GM10266 (cell line): Measurements from ENCODE around the gene PKHD1.

Experiments
- DNase-seq: peaks from one replicate; pipeline ENCODE4 v3.0.0; 2012; ENCODE audit errors: extremely low spot score
- TF ChIP-seq, protein P1 (sequence below): IDR thresholded peaks from 2 replicates; pipeline ENCODE4 v1.5.1; 2012; ENCODE audit warnings: mild to moderate bottlenecking, low read depth; ENCODE audit not compliant: control insufficient read depth, insufficient read depth; ENCODE audit errors: missing control alignments

The PKHD1 gene

DNA sequence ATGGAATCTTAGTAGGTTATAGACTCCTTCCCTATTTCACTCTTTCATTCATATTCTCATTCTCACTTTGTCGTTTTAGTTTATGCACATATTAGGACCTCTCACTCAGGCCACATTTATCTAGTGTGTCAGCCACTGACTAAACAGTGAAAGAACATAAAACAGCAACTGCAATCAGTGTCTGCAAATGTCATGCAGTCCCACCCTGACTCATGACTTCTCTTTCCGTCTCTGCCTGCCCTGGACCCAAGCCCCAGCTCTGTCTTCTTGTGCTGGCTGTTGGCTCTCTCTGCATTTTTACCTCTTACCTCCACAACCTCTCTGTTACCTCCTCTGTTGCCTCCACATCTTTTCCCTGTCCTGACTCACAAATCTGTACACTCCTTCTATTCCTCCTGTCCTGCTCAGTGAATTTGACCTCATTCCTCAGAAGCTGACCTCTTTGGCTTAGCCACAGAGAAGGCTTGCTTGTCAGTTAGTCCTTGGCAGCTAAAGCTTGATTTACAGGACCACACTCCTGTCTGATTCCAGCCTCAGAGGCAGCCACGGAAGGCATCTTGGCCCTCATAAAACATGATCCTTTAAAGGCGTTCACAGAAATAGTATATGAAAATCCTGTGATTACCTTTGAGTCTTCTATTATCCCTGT is 247.6 kb downstream of the PKHD1 start:
- no peak for DNase-seq
- TF ChIP-seq, protein P1, sequence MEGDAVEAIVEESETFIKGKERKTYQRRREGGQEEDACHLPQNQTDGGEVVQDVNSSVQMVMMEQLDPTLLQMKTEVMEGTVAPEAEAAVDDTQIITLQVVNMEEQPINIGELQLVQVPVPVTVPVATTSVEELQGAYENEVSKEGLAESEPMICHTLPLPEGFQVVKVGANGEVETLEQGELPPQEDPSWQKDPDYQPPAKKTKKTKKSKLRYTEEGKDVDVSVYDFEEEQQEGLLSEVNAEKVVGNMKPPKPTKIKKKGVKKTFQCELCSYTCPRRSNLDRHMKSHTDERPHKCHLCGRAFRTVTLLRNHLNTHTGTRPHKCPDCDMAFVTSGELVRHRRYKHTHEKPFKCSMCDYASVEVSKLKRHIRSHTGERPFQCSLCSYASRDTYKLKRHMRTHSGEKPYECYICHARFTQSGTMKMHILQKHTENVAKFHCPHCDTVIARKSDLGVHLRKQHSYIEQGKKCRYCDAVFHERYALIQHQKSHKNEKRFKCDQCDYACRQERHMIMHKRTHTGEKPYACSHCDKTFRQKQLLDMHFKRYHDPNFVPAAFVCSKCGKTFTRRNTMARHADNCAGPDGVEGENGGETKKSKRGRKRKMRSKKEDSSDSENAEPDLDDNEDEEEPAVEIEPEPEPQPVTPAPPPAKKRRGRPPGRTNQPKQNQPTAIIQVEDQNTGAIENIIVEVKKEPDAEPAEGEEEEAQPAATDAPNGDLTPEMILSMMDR, result no peak

DNA sequence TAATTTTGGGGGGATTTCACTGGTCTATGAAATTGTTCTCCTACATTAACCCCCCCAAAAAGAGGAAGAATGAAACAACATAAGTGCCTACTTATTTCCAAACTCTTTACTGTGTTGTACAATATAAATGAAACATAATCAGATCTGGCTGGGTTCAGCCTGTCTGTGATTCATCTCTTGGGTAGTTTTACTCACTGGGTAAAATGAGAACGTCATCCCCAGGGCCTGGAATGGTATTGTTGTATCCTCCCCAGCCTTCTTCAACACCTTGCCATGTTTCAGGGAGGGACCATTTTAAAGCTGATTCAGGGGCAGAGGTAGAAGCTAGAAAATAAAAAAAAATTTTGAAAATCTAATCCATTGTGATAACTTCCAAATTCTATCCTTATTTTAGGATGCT is 256.7 kb downstream of the PKHD1 start:
- DNase-seq, result no peak
- TF ChIP-seq, protein P1, result no peak

DNA sequence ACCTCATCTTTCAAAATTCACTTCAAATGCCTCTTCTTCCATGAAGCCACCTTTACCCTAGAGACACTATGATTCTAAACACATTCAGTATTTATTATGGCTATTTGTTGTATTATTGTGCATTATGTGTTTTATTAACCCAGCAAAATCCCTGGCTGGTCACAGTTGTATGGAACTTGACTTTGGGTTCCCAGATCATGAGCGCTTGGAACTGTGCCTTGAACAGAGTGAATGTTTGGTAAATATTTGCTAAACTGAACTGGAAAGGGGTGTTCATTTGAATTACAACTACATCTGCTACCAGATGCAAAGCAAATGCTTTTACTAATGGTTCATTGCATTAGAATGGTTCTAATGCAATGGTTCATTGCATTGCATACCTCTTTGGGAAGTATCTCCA is 259.8 kb downstream of the PKHD1 start:
- no peak for DNase-seq
- TF ChIP-seq, protein P1, result no peak

DNA sequence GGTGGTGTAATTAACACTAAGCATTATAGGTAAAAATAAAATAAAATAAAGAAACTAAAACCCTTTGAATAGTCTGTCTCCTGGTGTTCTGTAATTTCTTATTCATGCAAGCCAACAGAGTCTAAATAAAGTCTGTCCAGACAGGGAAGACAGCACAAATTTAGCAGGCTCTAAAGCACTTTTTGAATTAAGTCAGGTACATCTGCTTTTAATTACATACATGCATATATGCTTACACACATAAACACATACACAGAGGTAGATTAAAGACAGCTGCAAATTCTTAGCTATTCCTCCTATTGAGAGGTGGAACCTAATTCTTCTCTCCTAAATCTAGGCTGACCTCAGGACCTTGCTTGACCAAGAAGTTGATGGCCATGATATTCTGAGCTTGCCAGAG is 262.5 kb downstream of the PKHD1 start:
- TF ChIP-seq, protein P1, result no peak
- DNase-seq, result no peak

DNA sequence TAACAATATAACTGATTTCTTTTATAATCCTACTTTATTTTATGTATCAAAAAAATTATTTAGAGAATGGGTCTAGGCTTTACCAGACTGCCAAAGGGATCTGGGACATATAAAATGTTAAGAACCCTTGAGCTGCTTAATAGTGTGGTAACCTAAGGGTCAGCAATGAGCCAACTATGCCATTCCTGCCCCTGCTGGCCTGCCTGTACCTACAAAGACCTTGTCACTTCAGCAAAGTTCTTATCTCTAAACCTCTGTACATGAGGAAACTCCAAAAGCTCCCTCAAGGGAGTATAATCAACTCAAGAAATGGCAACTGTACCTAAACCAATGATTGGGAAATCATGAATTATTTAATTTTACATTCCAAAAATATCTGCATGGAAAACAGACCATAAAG is 266.9 kb downstream of the PKHD1 start:
- TF ChIP-seq, protein P1, result no peak
- no peak for DNase-seq

DNA sequence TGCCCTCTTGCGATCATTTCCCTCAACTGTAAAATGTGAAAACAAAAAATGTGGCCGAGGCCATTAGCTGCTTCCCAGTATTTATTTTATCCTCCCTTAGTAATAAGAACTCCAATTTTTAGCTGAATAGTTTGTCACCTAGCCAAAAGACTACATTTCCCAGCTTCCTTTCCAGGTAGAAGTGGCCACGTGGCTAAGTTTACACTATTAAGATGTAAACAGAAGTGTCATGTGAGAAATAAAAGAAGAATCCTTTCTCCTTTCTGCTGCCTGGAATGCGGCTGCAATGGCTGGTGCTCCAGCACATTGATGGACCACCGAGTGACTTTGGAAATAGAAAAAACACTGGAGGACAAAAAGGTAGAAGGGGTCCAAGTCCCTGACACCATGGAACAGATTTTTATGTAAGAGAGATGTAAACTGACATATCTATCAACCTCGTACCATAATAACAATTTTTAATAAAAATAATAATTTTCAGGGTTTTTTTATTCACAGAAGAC is 268.8 kb downstream of the PKHD1 start:
- TF ChIP-seq, protein P1, result no peak
- DNase-seq, result no peak

DNA sequence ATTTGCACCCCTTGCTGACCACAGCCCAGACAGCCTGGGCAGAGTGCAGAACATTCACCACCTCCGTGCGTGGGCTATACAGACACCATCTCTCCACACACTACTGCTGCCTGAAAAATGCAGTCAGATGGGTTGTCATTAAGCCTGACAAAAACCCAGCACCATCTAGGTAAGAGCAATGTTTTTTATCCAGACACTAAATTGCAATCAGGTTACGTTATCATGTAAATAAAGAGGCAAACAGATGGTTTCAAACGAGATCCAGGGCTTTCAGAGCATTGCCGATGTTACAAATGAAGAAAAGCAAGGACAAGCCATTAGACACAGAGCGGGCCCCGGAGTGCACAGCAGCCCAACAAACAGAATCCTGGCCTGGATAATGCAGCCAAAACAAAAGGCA is 269.6 kb downstream of the PKHD1 start:
- no peak for DNase-seq
- TF ChIP-seq, protein P1, result no peak
